Measurements from ENCODE around the gene RAB9A. TPM values are rescaled to one million over a fixed set of nuclear protein-coding genes. Genes with fewer than 3 reads are reported as not detected.

Gene RAB9A
- total and polyA plus RNA-seq, 9 of the 15 experiments (the other 6 are each of a cell fraction or from before 2014, with no cell fraction given): 13.5 to 20.8 (median 17.7) TPM

DNA sequence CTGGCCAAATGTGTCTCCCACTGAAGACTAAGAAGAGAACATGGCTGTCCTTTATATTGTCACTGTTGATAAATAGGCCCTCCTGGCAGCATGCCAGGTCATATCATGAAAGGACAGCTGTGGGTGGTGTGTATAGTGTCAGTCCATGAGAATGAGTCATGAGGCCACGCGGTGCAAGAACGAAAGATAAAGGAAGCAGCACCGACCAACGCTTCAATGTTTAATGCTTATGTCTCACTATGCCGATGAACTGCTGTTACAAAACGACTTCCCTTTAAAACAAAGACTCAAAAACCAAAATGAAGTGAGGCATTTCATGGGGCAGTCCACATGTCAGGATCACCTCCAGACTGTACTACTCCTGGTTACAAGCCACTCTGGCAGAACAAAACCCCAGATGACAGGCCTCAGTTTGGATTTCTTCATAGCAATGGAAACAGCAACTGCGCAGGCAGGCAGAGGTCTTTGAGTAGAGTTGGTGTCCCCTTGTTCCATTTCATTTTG is 41.2 kb upstream of the RAB9A start (continued):
- TF ChIP-seq, protein P1, sequence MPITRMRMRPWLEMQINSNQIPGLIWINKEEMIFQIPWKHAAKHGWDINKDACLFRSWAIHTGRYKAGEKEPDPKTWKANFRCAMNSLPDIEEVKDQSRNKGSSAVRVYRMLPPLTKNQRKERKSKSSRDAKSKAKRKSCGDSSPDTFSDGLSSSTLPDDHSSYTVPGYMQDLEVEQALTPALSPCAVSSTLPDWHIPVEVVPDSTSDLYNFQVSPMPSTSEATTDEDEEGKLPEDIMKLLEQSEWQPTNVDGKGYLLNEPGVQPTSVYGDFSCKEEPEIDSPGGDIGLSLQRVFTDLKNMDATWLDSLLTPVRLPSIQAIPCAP (CRISPR knock-in tag; IDR thresholded peaks at IDR 0.05; ENCODE audit: borderline replicate concordance): no peak
- TF ChIP-seq, protein P2, sequence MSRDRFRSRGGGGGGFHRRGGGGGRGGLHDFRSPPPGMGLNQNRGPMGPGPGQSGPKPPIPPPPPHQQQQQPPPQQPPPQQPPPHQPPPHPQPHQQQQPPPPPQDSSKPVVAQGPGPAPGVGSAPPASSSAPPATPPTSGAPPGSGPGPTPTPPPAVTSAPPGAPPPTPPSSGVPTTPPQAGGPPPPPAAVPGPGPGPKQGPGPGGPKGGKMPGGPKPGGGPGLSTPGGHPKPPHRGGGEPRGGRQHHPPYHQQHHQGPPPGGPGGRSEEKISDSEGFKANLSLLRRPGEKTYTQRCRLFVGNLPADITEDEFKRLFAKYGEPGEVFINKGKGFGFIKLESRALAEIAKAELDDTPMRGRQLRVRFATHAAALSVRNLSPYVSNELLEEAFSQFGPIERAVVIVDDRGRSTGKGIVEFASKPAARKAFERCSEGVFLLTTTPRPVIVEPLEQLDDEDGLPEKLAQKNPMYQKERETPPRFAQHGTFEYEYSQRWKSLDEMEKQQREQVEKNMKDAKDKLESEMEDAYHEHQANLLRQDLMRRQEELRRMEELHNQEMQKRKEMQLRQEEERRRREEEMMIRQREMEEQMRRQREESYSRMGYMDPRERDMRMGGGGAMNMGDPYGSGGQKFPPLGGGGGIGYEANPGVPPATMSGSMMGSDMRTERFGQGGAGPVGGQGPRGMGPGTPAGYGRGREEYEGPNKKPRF (IDR thresholded peaks at IDR 0.05; ENCODE audit: low read depth, low read length): no peak
- TF ChIP-seq, protein P3, sequence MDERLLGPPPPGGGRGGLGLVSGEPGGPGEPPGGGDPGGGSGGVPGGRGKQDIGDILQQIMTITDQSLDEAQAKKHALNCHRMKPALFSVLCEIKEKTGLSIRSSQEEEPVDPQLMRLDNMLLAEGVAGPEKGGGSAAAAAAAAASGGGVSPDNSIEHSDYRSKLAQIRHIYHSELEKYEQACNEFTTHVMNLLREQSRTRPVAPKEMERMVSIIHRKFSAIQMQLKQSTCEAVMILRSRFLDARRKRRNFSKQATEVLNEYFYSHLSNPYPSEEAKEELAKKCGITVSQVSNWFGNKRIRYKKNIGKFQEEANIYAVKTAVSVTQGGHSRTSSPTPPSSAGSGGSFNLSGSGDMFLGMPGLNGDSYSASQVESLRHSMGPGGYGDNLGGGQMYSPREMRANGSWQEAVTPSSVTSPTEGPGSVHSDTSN (CRISPR knock-in tag; IDR thresholded peaks at IDR 0.05; ENCODE audit: low read depth): peak; percentile 68
- TF ChIP-seq, protein P3 (tag; conservative IDR thresholded peaks at IDR 0.05; ENCODE audit: low read depth): peak; percentile 98
- peak; percentile 76 to 92 for TF ChIP-seq NCOA2 (IDR thresholded peaks at IDR 0.05; ENCODE audit: partially characterized antibody in 2 of 2)
- peak; percentile 84 for TF ChIP-seq DMBX1 (CRISPR knock-in tag; IDR thresholded peaks at IDR 0.05; ENCODE audit: borderline replicate concordance)
- TF ChIP-seq, protein P4, sequence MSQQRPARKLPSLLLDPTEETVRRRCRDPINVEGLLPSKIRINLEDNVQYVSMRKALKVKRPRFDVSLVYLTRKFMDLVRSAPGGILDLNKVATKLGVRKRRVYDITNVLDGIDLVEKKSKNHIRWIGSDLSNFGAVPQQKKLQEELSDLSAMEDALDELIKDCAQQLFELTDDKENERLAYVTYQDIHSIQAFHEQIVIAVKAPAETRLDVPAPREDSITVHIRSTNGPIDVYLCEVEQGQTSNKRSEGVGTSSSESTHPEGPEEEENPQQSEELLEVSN (IDR thresholded peaks at IDR 0.05; ENCODE audit: borderline replicate concordance in 1 of 2, extremely low read depth in 1 of 2, insufficient read depth in 1 of 2, insufficient read length in 1 of 2, low read depth in 1 of 2, low read length in 1 of 2, poor library complexity in 1 of 2, severe bottlenecking in 1 of 2): peak; percentile 72
- TF ChIP-seq, protein P5, sequence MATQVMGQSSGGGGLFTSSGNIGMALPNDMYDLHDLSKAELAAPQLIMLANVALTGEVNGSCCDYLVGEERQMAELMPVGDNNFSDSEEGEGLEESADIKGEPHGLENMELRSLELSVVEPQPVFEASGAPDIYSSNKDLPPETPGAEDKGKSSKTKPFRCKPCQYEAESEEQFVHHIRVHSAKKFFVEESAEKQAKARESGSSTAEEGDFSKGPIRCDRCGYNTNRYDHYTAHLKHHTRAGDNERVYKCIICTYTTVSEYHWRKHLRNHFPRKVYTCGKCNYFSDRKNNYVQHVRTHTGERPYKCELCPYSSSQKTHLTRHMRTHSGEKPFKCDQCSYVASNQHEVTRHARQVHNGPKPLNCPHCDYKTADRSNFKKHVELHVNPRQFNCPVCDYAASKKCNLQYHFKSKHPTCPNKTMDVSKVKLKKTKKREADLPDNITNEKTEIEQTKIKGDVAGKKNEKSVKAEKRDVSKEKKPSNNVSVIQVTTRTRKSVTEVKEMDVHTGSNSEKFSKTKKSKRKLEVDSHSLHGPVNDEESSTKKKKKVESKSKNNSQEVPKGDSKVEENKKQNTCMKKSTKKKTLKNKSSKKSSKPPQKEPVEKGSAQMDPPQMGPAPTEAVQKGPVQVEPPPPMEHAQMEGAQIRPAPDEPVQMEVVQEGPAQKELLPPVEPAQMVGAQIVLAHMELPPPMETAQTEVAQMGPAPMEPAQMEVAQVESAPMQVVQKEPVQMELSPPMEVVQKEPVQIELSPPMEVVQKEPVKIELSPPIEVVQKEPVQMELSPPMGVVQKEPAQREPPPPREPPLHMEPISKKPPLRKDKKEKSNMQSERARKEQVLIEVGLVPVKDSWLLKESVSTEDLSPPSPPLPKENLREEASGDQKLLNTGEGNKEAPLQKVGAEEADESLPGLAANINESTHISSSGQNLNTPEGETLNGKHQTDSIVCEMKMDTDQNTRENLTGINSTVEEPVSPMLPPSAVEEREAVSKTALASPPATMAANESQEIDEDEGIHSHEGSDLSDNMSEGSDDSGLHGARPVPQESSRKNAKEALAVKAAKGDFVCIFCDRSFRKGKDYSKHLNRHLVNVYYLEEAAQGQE (IDR thresholded peaks at IDR 0.05; ENCODE audit: borderline replicate concordance): no peak; the same call in 1 of the 2 replicates
- TF ChIP-seq, protein P5 (CRISPR knock-in tag; IDR thresholded peaks at IDR 0.05; ENCODE audit: low read depth): 0 out of 2 replicates have a peak, but pooled peaks have one; percentile 50
- no peak for TF ChIP-seq MCM5 (IDR thresholded peaks at IDR 0.05; ENCODE audit: low read depth)
- TF ChIP-seq NFIC (IDR thresholded peaks at IDR 0.05): peak; percentile 100
- no peak for TF ChIP-seq ZNF212 (CRISPR knock-in tag; IDR thresholded peaks at IDR 0.05)
